NCI-H460 (cell line): Measurements from ENCODE around the gene ALKBH5. TPM values are rescaled to one million over a fixed set of nuclear protein-coding genes. Genes with fewer than 3 reads are reported as not detected.

Experiments used
- DNase-seq: peaks from one replicate; pipeline ENCODE4 v3.0.0-alpha.2; 2016; ENCODE audit warnings: low read depth; ENCODE audit errors: extremely low read depth
- total RNA-seq: library from RNA; depleted of rRNA; stranded (reverse); fragments of >200 nt; shearing (Covaris generic); gene quantifications from 2 replicates; pipeline ENCODE4 v1.2.3, GENCODE V29; 2014

The ALKBH5 gene
- total RNA-seq, 1 experiment from 2014 or later = 94.1 TPM

DNA sequence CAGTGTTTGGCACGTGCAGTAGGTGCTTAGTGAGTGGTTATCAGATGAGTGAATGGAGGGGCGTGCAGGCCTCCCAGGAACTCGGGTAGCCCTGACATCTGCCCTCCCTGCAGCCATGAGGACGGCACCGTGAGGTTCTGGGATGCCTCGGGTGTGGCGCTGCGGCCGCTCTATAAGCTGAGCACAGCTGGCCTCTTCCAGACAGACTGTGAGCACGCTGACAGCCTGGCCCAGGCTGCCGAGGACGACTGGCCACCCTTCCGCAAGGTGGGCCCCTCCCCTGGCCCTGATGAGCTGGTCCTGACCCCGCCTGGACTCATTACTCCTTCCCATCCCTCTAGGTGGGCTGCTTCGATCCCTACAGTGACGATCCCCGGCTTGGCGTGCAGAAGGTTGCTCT, 52.9 kb downstream of the ALKBH5 start:
- no peak for DNase-seq

- DNase-seq = no peak
Observed at GRCh38 chr17:18237461-18237860, 53.8 kb downstream of the ALKBH5 start.

DNA sequence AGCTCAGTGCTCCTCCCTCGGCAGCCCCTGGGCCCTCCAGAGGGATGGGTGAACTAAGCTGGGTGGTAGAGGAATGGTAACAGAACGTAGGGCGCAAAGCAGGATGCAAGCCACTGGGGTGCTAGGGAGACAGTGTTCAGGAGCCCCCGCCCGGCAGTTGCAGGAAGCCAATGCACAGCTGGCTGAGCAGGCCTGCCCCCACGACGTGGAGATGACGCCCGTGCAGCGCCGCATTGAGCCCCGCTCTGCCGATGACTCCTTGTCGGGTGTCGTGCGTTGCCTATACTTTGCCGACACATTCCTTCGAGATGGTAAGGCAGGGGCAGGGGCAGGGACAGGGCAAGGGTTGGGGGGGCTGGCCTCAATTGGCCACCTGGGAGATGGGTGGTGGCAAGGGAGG, 54.7 kb downstream of the ALKBH5 start:
- DNase-seq = no peak

DNA sequence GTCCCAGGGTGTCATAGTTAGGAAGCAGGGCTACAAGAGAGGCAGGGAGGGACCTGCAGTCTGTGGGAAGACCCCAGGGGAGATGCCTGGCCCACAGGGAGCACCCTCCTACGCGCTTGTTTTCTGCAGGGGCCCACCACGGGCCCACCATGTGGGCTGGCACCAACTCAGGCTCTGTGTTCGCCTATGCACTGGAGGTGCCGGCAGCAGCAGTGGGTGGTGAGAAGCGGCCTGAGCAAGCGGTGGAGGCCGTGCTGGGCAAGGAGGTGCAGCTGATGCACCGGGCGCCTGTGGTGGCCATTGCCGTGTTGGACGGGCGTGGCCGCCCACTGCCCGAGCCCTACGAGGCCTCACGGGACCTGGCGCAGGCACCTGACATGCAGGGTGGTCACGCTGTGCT, 56.8 kb downstream of the ALKBH5 start:
- no peak for DNase-seq

GRCh38 chr17:18241229-18241871, 57.7 kb downstream of the ALKBH5 start:
- DNase-seq = no peak

DNA sequence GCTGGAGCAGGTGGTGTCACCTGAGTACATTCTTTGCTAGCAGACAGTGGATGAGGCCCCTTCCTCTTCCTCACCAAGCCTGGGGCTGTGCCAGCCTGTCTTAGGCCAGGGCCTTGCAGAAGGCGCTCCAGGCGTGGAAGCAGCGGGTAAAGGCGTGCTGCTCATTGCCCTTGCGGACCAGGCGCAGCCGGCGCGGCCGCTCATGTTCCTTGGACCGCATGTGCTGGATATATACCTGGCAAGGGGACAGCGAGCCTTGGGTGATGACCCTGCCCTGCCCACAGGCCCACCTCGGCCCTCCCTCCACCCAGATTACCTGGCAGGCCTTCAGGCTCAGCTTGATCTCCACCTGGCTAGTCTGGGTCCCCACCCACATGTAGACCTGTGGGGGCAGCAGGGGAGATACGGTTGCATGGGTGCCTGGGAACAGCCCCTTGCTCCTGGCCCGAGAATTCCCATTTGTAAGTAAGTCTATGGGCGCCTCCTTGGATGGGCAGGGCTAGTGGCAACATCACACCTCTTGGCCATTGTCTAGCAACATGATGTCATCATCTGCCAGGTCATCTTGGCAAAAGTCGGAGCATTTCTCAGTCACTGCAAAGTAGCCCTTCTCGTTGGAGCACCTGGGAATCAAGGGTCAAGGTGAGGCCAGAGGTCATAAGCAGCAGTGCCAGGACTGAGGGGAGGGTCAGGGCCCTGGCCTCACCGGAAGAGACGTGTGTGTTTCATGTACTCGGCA, 61.6 kb downstream of the ALKBH5 start:
- DNase-seq = no peak

DNA sequence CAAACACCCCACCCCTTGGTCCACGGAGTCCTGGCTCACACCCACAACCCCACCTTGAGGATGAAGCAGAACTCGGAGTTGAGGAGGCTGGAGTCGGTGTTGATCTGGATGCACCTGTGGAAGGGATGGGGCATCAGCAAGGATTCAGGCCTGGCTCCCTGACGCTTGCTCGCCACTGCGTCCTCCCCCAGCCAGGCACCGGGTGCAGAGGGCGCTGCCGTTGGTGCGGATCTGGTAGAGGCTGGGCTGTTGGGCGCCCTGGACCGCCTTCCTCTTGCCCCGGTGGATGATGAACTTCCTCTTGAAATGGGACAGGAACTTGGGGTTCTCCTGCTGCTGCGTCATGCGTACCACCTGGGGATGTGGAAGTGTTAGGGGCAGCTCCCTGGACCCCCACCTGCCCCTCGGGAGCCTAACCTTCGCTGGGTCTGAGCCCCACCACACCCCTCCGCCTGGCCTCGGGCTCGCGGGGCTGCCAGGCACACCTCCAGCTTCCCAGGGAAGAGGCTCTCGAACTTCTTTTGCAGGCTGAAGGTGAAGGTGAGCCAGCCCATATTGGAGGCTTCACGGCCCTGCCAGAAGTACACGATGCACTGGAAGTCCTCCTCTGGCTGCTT, 62.6 kb downstream of the ALKBH5 start:
- no peak for DNase-seq

DNA sequence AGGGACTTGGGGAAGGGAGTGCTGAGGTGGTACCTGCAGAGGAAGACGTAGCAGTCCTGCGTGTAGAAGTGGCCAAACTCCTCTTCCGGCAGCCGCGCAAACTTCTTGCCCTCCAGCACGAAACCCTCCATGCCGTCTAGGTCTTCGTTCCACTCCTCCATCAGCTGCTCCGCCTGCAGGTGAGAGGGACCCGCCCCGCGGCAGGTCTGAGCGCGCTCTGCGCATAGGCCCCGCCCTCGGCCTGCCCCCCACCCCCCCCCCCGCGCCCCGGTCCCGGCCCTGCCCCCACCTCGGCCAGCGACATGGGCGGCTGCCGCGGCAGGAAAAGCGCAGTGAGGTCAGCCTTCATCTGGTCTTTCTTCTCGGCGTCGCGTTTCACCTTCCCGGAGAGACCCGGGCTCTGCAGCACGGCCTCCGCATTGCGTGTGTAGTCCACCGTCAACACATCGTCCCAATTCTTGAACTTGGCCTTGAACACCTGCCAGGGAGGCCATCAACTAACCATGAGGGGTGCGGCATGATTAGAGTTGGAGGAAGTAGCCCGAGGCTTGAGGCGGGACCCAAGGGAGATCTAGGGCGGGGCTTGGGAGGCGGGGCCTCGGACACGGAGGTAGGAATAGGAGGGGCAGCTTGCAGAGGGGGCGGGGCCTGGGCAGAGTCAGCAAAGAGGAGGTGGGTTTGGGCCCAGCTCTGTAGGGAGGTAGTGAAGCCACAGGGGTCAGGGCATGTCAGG, 63.4 kb downstream of the ALKBH5 start:
- DNase-seq = peak; percentile 36

DNA sequence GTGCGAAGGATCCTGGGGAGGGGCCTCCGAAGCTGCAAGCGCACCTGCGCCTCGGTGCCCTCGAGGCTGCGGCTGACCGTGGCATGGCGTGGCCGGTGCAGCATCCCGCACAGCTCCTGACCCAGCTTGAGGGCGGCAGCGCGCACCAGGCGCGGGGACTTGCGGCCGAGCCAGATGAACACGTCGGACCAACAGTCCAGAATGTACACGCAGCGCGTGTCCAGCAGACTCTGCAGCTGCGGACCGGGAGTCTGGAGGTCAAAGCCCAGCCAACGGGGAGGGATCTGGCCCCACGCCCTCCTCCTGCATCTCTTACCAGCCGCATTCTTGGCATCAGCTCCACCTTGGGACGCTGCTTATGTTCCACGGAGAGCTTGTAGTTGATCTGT, 64.0 kb downstream of the ALKBH5 start:
- no peak for DNase-seq

- peak; percentile 77 for DNase-seq
Observed at GRCh38 chr17:18248300-18248731, 64.7 kb downstream of the ALKBH5 start.

- DNase-seq = no peak
Observed at GRCh38 chr17:18248811-18249210, 65.2 kb downstream of the ALKBH5 start.

GRCh38 chr17:18250259-18250658, 66.6 kb downstream of the ALKBH5 start:
- no peak for DNase-seq

GRCh38 chr17:18250708-18251107, 67.1 kb downstream of the ALKBH5 start:
- no peak for DNase-seq

GRCh38 chr17:18251204-18251603, 67.6 kb downstream of the ALKBH5 start:
- no peak for DNase-seq

DNA sequence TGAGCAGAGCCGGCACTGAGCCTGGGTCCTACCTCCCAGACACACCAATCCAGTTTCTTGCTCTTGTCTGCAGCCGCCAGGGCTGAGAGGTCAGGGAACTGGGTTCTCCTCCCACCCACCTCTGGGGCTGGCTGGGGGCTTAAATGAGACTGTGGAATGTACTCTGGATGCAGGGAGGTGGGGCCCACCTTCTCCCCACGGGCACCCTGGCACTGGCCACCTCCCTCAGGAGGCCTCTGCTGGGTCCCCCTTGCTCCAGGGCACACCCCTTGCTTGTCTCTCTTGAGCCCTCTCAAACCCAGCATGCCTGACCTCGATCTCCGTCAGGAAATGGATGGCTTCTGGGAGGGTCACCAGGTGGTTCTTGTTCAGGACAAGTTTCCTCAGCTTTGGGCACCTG, 68.5 kb downstream of the ALKBH5 start:
- no peak for DNase-seq

GRCh38 chr17:18253187-18253884, 69.7 kb downstream of the ALKBH5 start:
- DNase-seq = no peak

DNA sequence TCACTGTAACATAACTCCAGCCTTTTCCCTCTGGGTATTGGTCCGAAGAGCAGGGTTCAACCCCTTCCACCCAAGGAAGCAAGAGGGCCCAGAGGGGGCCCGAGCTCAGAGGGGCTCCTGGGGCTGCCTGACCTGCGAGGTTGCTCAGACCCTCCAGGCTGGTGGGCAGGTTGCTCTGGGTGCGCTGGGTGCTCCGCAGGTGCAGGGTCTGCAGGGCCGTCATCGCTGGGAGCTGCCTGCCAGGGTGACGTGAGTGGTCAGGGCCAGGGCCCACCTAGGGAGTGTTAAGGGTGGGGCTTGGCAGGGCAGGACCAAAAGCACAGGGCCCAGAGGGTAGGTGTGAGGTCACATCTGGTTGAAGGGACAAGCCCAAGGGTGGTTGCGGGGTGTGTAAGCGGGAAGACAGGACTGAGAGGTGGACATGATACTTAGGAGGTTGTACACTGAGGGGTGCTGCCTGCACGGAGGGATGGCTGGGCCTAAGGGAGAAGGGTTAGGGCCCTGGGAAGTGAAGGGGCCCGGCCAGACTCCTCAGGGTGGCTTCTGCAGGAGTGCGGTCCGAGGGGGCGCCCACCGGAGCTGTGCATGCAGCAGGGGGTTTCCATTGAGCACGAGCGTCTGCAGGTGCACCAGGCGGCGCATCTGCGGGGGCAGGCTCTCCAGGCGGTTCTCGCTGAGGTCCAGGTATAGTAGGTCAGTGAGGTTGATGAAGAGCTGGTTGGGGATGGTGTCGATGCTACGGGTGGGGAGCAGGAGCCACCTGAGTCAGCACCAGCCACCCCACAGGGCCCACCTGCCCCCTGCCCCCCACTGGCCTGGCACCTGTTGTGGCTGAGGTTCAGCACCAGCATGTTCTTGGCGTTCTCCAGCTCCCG, 70.6 kb downstream of the ALKBH5 start:
- no peak for DNase-seq

DNA sequence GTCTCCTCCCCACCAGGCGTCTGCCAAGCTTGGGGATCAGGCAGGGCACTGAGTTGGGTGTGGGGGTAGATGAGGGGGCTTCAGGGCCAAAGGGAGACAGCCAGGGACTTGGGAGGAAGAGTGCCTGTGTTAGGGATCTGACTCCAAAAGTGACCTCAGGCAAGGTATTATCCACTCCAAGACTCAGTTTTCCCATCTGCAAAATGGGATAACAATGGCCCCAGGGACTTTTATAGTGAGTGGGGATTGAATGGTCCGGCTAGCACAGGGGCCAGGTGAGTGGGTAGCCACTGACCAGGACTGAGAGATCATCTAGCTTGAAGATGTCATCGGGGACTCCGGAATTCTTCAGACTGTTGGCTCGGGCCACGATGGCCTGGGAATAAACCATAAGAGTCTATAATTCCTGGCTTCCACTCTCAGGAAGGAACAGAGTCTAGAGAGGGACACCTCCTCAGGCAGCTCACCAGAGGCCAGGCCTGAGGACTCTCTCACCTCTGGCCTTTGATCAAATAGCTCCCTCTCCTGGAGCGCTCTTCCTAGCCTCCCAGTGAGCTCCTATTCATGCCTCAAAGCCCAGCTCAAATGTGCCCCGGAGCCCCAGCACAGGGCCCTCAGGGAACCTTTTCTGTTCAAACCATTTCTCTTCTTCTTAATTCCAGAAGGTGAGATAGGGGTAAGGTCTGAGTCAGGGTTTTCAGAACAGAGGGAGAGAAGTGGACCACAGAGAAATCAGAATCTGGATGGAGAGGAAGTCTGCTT, 71.4 kb downstream of the ALKBH5 start:
- DNase-seq = no peak

DNA sequence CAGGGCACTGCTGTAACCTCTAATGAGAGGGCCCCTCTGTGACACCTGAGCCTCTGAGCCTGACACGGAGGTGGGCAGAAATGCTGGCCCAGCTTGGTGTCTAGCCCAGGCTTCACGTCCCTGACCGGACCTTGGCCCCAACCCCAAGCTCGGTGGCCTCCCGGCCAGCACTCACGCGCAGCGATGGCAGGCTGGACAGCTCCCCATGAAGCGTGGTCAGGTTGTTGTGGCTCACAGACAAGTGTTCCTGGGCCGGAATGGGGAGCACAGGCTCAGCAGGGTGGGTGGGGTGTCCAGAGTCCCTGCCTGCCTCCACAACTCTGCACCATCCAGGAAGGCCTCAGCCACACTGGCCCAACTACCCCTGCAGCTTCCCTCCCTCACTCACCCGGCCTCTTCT, 72.7 kb downstream of the ALKBH5 start:
- DNase-seq = no peak
